ENCODE results near the gene OR2F2.

OR2F2 gene

DNA sequence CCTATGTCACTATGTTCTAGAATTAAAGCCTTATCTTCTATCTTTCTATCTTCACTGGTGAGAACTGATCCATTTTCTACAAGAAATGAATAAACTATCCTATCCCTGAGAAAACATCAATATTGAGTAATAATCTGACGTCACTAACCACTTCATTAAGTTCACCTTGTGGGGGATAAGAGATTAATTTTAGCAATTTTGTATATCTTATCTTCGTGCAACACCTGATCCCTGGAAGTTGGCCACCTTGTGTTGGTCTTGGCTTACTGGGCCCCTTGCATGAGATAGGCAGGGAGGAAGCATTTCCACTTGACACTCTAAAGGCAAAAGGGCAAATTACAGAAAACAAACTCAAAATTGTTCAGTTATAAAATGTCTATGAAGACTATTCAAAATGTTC, 45.0 kb downstream of the OR2F2 start:
- no peak for DNase-seq

GRCh38 chr7:143980746-143981510, 45.9 kb downstream of the OR2F2 start:
- no peak for DNase-seq

- no peak for DNase-seq
Measured at GRCh38 chr7:143983960-143984359, 48.9 kb downstream of the OR2F2 start.
